Measurements from ENCODE around the gene SLC25A12.
"Not testable (repeated sequence)": the region's sequence is repeated elsewhere in the genome, so short reads cannot be mapped to it uniquely, and the experiment has no call there.

The SLC25A12 gene

GRCh38 chr2:171792157-171792556 lies 101.9 kb downstream of the SLC25A12 start:
- DNase-seq (ENCODE audit: extremely low read depth in 1 of 2, low read depth in 1 of 2) = no peak

DNA sequence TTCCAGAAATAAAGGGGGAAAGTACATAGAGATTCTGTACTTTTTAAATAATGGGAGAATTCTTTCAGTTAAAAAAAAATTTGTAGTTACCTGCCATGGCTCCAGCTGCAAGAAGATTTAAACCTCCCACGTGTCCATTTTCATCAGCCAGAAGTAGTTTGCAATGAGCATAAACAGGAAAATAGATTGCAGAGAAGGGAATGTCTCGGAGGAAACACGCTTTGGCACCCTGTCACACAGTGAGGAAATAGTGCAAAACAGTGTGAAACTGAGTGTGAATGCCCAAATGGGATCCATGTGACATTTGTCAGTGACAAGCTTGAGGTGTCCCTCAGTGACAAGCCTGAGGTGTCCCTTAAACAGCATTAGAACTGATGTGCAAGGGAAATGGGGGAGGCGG lies 102.7 kb downstream of the SLC25A12 start:
- DNase-seq (ENCODE audit: extremely low read depth in 1 of 2, low read depth in 1 of 2) = no peak

GRCh38 chr2:171789956-171790355 lies 104.1 kb downstream of the SLC25A12 start:
- DNase-seq (ENCODE audit: extremely low read depth in 1 of 2, low read depth in 1 of 2) = no peak

DNA sequence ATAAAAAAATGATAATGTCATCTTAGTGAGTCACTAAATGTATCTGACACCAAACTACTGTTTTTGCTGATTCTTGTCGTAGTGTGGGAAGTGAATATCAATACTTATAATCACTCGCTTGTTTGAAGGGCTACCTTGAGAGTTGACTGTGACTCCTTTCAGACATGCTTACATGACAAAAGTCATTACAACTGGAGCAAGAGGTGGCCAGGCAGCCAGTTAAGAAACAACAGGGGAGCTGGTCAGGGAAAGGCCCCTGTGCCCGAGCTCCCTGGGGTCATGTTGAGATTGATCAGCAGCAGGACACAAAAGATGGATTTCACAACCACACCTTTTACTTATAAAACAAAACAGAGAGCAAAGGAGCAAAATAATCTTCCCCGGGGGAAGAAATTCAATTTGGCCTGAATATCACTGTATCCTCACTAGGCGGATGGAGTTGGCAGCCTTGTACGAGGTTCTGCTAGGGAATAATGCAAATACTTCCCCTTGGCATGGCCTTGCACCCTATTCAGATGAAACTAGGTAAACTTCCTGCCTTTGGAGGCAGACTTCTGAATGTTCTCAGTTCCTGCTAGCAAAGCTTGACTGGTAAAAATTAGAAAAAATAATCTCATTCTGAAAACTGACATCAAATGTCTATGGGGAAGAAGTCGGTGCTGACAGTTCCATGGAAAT lies 105.6 kb downstream of the SLC25A12 start:
- no peak for DNase-seq (ENCODE audit: extremely low read depth in 1 of 2, low read depth in 1 of 2)

- DNase-seq (ENCODE audit: extremely low read depth in 1 of 2, low read depth in 1 of 2) = no peak
These were observed 106.5 kb downstream of the SLC25A12 start for GRCh38 chr2:171787333-171788072.

- no peak for DNase-seq (ENCODE audit: extremely low read depth in 1 of 2, low read depth in 1 of 2)
These were observed 108.6 kb downstream of the SLC25A12 start for GRCh38 chr2:171785450-171785849.

DNA sequence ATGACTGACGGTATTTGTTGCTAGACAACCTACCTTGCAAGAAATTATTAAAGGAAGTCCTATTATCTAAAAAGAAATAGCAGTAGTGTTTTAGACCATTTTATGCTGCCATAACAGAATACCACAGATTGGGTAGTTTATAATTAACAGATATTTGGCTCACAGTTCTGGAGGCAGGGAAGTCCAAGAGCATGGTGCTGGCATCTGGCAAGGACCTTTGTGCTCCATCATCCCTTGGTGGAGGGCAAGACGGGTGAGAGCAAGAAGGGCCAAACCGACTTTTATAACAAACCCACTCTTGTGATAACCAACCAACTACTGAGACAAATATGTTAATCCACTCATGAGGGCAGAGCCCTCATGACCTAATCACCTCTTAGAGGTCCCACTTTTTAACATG lies 115.5 kb downstream of the SLC25A12 start:
- no peak for DNase-seq (ENCODE audit: extremely low read depth in 1 of 2, low read depth in 1 of 2)

DNA sequence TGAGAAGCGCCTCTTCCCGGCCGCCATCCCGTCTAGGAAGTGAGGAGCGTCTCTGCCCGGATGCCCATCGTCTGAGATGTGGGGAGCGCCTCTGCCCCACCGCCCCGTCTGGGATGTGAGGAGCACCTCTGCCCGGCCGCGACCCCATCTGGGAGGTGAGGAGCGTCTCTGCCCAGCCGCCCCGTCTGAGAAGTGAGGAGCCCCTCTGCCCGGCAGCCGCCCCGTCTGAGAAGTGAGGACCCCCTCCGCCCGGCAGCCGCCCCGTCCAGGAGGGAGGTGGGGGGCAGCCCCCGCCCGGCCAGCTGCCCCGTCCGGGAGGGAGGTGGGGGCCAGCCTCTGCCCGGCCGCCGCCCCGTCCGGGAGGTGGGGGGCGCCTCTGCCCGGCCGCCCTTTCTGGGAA lies 119.5 kb downstream of the SLC25A12 start:
- DNase-seq (ENCODE audit: extremely low read depth in 1 of 2, low read depth in 1 of 2) = not testable (repeated sequence)

- no peak for DNase-seq (ENCODE audit: extremely low read depth in 1 of 2, low read depth in 1 of 2)
These were observed 121.7 kb downstream of the SLC25A12 start for GRCh38 chr2:171772373-171772772.

- no peak for DNase-seq (ENCODE audit: extremely low read depth in 1 of 2, low read depth in 1 of 2)
These were observed 122.6 kb downstream of the SLC25A12 start for GRCh38 chr2:171771463-171771862.

- DNase-seq (ENCODE audit: extremely low read depth in 1 of 2, low read depth in 1 of 2) = no peak
These were observed 130.4 kb downstream of the SLC25A12 start for GRCh38 chr2:171763602-171764001.

DNA sequence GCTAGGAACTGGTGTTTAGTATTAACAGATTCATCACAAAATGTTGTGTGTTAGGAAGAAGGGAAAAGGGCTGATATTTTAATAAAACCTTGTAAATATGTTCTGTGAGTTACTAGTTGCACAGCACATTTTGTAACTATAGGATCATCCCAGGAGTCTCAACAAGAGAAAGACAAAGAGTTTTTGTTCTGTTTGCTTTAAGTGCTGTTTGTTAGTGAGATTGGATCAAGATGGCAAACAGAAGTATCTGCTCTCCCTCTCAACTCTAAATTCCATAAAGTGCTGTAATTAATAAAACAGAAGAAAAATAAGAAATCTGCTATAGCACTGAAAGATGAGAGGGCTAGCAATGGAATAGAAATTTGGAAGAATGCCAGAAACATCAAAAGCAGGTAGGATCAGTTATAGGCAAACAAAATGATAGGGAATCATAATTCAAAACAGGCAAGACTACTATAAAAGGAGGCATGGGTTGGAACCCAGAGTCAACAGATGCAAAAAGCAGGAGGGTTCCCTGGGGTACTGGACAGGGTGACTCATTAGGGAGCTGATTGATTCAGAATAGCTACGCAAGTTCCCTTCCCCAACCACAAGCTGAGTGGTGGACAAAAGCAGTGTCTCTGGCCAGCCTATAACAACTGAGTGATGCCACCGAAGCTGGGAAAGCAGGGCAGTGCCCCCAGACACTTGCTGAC lies 131.0 kb downstream of the SLC25A12 start:
- DNase-seq (ENCODE audit: extremely low read depth in 1 of 2, low read depth in 1 of 2) = no peak

- DNase-seq (ENCODE audit: extremely low read depth in 1 of 2, low read depth in 1 of 2) = not testable (repeated sequence)
These were observed 132.9 kb downstream of the SLC25A12 start for GRCh38 chr2:171761176-171761575.

DNA sequence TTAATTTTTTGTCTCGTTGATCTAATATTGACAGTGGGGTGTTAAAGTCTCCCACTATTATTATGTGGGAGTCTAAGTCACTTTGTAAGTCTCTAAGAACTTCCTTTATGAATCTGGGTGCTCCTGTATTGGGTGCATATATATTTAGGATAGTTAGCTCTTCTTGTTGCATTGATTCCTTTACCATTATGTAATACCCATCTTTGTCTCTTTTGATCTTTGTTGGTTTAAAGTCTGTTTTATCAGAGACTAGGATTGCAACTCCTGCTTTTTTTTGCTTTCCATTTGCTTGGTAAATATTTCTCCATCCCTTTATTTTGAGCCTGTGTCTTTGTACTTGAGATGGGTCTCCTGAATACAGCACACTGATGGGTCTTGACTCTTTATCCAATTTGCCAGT lies 135.3 kb downstream of the SLC25A12 start:
- DNase-seq (ENCODE audit: extremely low read depth in 1 of 2, low read depth in 1 of 2) = not testable (repeated sequence)

DNA sequence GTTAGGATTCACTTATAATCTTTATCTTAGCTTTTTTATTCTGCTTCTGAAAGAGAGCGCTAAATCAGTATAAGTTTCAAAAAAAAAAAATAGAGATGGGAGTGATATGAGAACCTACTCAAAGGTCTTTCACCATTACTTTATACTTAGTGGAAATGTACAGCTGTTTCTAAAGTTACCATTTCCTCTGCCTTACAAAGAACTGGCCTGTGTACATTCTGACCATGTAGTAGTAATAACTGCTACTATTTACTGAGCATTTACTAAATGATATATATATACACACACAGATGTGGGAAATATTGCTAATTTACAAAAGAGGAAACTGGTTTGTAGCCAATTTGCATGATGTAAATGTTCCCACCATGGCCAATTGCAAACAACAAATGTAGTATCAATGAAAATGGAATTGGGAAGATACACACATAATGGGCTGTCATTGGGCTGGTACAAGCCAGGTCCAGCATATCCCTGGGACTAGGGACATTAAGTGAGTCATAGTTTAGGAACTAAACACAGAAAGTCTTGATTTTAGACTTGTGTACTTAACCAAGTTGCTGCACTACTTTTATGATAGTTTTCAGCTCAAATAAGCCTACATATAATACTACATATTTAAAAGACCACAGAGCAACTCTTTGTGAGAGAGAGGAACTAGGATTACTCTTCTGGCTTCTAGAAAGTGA lies 139.6 kb downstream of the SLC25A12 start:
- DNase-seq (ENCODE audit: extremely low read depth in 1 of 2, low read depth in 1 of 2) = no peak

GRCh38 chr2:171747371-171747770 lies 146.7 kb downstream of the SLC25A12 start:
- DNase-seq (ENCODE audit: extremely low read depth in 1 of 2, low read depth in 1 of 2) = no peak

DNA sequence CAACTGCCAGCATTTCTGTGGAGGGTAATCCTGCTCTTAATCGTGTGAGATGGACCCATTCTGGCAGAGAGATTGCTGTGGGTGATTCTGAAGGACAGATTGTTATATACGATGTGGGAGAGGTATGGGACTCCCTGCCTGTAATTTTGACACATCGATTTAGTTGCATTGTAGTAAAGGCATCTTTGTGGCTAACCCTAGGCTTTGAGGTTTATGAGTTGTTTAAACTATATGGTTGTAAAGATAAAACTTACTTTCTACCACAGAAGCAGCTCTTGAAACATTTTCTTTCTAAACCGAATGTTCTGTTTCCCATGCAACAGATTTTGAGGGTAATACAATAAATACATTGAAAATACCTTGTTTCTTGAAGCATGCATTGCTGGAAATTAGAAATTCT lies 148.2 kb downstream of the SLC25A12 start:
- DNase-seq (ENCODE audit: extremely low read depth in 1 of 2, low read depth in 1 of 2) = no peak

- no peak for DNase-seq (ENCODE audit: extremely low read depth in 1 of 2, low read depth in 1 of 2)
These were observed 148.9 kb downstream of the SLC25A12 start for GRCh38 chr2:171745141-171745540.

- DNase-seq (ENCODE audit: extremely low read depth in 1 of 2, low read depth in 1 of 2) = no peak
These were observed 151.3 kb downstream of the SLC25A12 start for GRCh38 chr2:171742760-171743159.

- DNase-seq (ENCODE audit: extremely low read depth in 1 of 2, low read depth in 1 of 2) = no peak
These were observed 152.9 kb downstream of the SLC25A12 start for GRCh38 chr2:171741189-171741588.

GRCh38 chr2:171735991-171736710 lies 157.9 kb downstream of the SLC25A12 start:
- no peak for DNase-seq (ENCODE audit: extremely low read depth in 1 of 2, low read depth in 1 of 2)
